B cell (primary cell): ENCODE data around the gene MAN1A1. TPM values are rescaled to one million over a fixed set of nuclear protein-coding genes. Genes with fewer than 3 reads are reported as not detected.

ENCODE experiments used
- ATAC-seq: fragments of 200-7000 bp; cut with Tn5 transposase; one replicate; pipeline ENCODE4 v1.10.0; 2021; ENCODE audit warnings: low read depth, mild to moderate bottlenecking, moderate number of reproducible peaks, moderate library complexity
- CTCF ChIA-PET: fragments of 350-600 bp; sonication (Branson Sonifier 250); formaldehyde crosslinking; loops from one replicate; lab custom pipeline; 2021; ENCODE audit warnings: antibody characterized with exemption, inconsistent platforms; lab: Charles Lee
- POLR2A ChIA-PET: fragments of 350-600 bp; sonication (Branson Sonifier 250); formaldehyde crosslinking; loops from one replicate; lab custom pipeline; 2021; ENCODE audit warnings: antibody characterized with exemption; lab: Charles Lee
- DNase-seq: peaks from one replicate; pipeline ENCODE4 v3.0.0; 2013
- H2AFZ ChIP-seq: 2 replicates; pipeline ENCODE4 v1.6.1; 2012; ENCODE audit warnings: mild to moderate bottlenecking, low read depth, low read length; ENCODE audit not compliant: insufficient read depth, poor library complexity, severe bottlenecking
- H3K27ac ChIP-seq, 2 donors: 1 replicate in 1 of 2; 2 replicates in 1 of 2; pipeline ENCODE4 v1.5.1; 2012 to 2013; ENCODE audit warnings: low read length in 2 of 2, mild to moderate bottlenecking in 2 of 2, moderate library complexity in 1 of 2
- H3K27me3 ChIP-seq, 4 experiments: fragments of 200-600 bp in 1 of 4; sonication (generic) in 1 of 4; replicated peaks in 1 of 4; 1 replicate in 2 of 4; 2 replicates in 2 of 4; pipeline versions ENCODE4 v1.6.1 to v1.7.0; 2013 to 2016; ENCODE audit warnings: low read length in 3 of 4, mild to moderate bottlenecking in 2 of 4, mixed read lengths in 1 of 4, moderate library complexity in 1 of 4; ENCODE audit not compliant: insufficient read depth in 4 of 4, control insufficient read depth in 3 of 4; ENCODE audit errors: control extremely low read depth in 1 of 4
- H3K36me3 ChIP-seq, 2 experiments: replicated peaks in 1 of 2; 1 replicate in 1 of 2; 2 replicates in 1 of 2; pipeline versions ENCODE4 v1.6.1 to v1.7.1; 2013; ENCODE audit warnings: low read length in 1 of 2; ENCODE audit not compliant: insufficient read depth in 2 of 2, control insufficient read depth in 1 of 2; ENCODE audit errors: control extremely low read depth in 1 of 2, extremely low read depth in 1 of 2
- H3K4me1 ChIP-seq, 2 donors: fragments of 200-600 bp in 1 of 2; sonication (generic) in 1 of 2; 1 replicate in 1 of 2; 2 replicates in 1 of 2; pipeline versions ENCODE4 v1.5.1 to v1.6.1; 2013 to 2017; ENCODE audit warnings: low read length in 2 of 2; ENCODE audit not compliant: control insufficient read depth in 2 of 2, insufficient read depth in 2 of 2
- H3K4me2 ChIP-seq: replicated peaks from 2 replicates; pipeline ENCODE3; 2012; ENCODE audit warnings: mild to moderate bottlenecking, low read depth, low read length; ENCODE audit not compliant: poor library complexity, severe bottlenecking
- H3K4me3 ChIP-seq, 5 experiments: fragments of 200-600 bp in 1 of 5; sonication (generic) in 1 of 5; 1 replicate in 3 of 5; 2 replicates in 2 of 5; pipeline versions ENCODE4 v1.5.1 to v1.7.0; 2011 to 2016; ENCODE audit warnings: low read length in 4 of 5, mild to moderate bottlenecking in 4 of 5, low read depth in 2 of 5, control low read depth in 1 of 5, moderate library complexity in 1 of 5; ENCODE audit not compliant: insufficient read depth in 1 of 5; ENCODE audit errors: control extremely low read depth in 1 of 5, extremely low read depth in 1 of 5
- H3K79me2 ChIP-seq: fragments of 200-600 bp; sonication (generic); one replicate; pipeline ENCODE4 v1.6.0; 2016; ENCODE audit warnings: low read length; ENCODE audit not compliant: control insufficient read depth, insufficient read depth
- H3K9ac ChIP-seq: fragments of 200-600 bp; sonication (generic); 2 replicates; pipeline ENCODE4 v1.6.1; 2017; ENCODE audit warnings: mild to moderate bottlenecking, low read length, moderate library complexity
- H3K9me3 ChIP-seq, 3 donors: one replicate each; pipeline versions ENCODE4 v1.6.1 to v1.7.1; 2013; ENCODE audit warnings: low read length in 2 of 3; ENCODE audit not compliant: control insufficient read depth in 2 of 3, insufficient read depth in 1 of 3; ENCODE audit errors: control extremely low read depth in 1 of 3
- H4K20me1 ChIP-seq: 2 replicates; pipeline ENCODE4 v1.6.0; 2012; ENCODE audit warnings: mild to moderate bottlenecking, low read length; ENCODE audit not compliant: insufficient read depth, control insufficient read depth, poor library complexity, severe bottlenecking
- H3K27ac Mint-ChIP-seq: one replicate; pipeline ENCODE4 v1.8.0; 2021; ENCODE audit warnings: mixed read lengths
- H3K27me3 Mint-ChIP-seq: one replicate; pipeline ENCODE4 v1.8.0; 2021; ENCODE audit warnings: mixed read lengths
- H3K4me1 Mint-ChIP-seq: one replicate; pipeline ENCODE4 v1.8.0; 2021; ENCODE audit warnings: mixed read lengths
- H3K4me3 Mint-ChIP-seq: one replicate; pipeline ENCODE4 v1.8.0; 2021; ENCODE audit warnings: mixed read lengths
- H3K9me3 Mint-ChIP-seq: one replicate; pipeline ENCODE4 v1.8.0; 2022; ENCODE audit warnings: mixed read lengths; ENCODE audit not compliant: insufficient read depth
- EZH2 ChIP-seq: IDR thresholded peaks from 2 replicates; pipeline ENCODE4 v1.6.1; 2012; ENCODE audit warnings: borderline replicate concordance, low read depth, mild to moderate bottlenecking, moderate library complexity, low read length; ENCODE audit not compliant: insufficient read depth, poor library complexity, severe bottlenecking
- WGBS: methylation state at CpG from one replicate; pipeline ENCODE4 v1.1.5; 2013; ENCODE audit warnings: missing lambda C conversion rate; ENCODE audit not compliant: insufficient coverage; 5-methylcytosine and 5-hydroxymethylcytosine counted together
- intact Hi-C: fragments of 100-400 bp; cut with micrococcal nuclease; formaldehyde crosslinking; loops from one replicate; pipeline ENCODE4 v1.10.0; 2022
- polyA plus RNA-seq: library from polyadenylated mRNA; depleted of rRNA; stranded (reverse); fragments of >200 nt; gene quantifications from 2 replicates; pipeline ENCODE4 v1.2.3, GENCODE V29; 2012
- total RNA-seq, 2 donors: library from RNA; stranded (reverse); fragments of 120-200 nt in 1 of 2; gene quantifications; 1 replicate in 1 of 2; 2 replicates in 1 of 2; pipeline versions ENCODE4 v1.2.3 to v1.2.4, GENCODE V29; 2013 to 2022
- TF ChIP-seq, protein P1 (sequence below): fragments of 200-600 bp; IDR thresholded peaks from one replicate; pipeline ENCODE4 v1.8.0; 2022; ENCODE audit warnings: antibody characterized with exemption, mild to moderate bottlenecking

The MAN1A1 gene
- total and polyA plus RNA-seq, 2 donors (not counting 1 experiment from before 2014, with no cell fraction given): 5.1 to 31.7 TPM

- Histone ChIP-seq H3K9me3 (no peaks in the 10 kb centered on the region), H3K27ac (no peak overlapping the region), H4K20me1 (no peaks in the 10 kb centered on the region), H3K27me3 (no peaks in the 10 kb centered on the region), H3K4me2 (no peak overlapping the region), H3K79me2 (no peaks in the 10 kb centered on the region), H2AFZ (no peak overlapping the region), H3K36me3 (no peaks in the 10 kb centered on the region), H3K4me3 (no peak overlapping the region), H3K9ac (no peak overlapping the region), H3K4me1 (no peaks in the 10 kb centered on the region)
- Mint-ChIP-seq H3K9me3 (no peaks in the 10 kb centered on the region), H3K27ac (no peak overlapping the region), H3K27me3 (peaks cover 7% of the 10 kb centered on the region), H3K4me1 (peaks cover under 1% of the 10 kb centered on the region), H3K4me3 (no peak overlapping the region)
- ATAC-seq (no peak), DNase-seq (no peak)
- 100% methylated on average over 3 of the region's 5 CpGs for whole genome bisulfite sequencing
- no peak for TF ChIP-seq EZH2
- ChIA-PET POLR2A (no interaction called here), CTCF (interaction anchor here (2.0 kb wide), 1 partner anchor 11 kb away, joined by 6 read pairs; no protein-coding TSS in a partner anchor)
- intact Hi-C loops: no loop called here
These were observed 206.9 kb downstream of the MAN1A1 start for GRCh38 chr6:119142637-119143036.

DNA sequence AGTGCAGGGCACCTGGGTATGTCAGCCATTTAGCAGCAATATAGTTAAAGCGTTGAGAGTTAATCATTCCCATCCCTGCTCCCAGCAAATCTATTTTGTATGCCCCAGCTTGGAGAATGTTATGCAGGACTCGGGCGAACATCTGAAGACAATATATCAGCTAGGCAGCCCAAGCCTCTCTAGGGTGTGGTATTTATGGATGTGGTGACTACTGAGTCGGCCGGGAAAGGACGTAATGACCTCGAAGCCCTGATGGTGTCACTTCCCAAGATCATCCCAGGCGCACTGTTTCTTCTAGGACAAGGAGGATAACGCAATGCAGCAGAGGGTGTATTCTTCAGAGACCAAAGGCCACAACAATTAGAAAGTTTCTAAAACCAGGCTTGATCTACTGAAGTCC lies 207.5 kb downstream of the MAN1A1 start:
- TF ChIP-seq, protein P1, sequence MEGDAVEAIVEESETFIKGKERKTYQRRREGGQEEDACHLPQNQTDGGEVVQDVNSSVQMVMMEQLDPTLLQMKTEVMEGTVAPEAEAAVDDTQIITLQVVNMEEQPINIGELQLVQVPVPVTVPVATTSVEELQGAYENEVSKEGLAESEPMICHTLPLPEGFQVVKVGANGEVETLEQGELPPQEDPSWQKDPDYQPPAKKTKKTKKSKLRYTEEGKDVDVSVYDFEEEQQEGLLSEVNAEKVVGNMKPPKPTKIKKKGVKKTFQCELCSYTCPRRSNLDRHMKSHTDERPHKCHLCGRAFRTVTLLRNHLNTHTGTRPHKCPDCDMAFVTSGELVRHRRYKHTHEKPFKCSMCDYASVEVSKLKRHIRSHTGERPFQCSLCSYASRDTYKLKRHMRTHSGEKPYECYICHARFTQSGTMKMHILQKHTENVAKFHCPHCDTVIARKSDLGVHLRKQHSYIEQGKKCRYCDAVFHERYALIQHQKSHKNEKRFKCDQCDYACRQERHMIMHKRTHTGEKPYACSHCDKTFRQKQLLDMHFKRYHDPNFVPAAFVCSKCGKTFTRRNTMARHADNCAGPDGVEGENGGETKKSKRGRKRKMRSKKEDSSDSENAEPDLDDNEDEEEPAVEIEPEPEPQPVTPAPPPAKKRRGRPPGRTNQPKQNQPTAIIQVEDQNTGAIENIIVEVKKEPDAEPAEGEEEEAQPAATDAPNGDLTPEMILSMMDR: no peak
- TF ChIP-seq EZH2: no peak
- Mint-ChIP-seq H3K4me1 (no peaks in the 10 kb centered on the region), H3K27ac (no peak overlapping the region), H3K4me3 (no peak overlapping the region), H3K27me3 (peaks cover 7% of the 10 kb centered on the region), H3K9me3 (no peaks in the 10 kb centered on the region)
- H3K36me3 ChIP-seq: no peaks in the 10 kb centered on the region
- no peaks in the 10 kb centered on the region for H3K4me1 ChIP-seq
- no peak overlapping the region for H3K9ac ChIP-seq
- no peak for DNase-seq
- no peaks in the 10 kb centered on the region for H3K9me3 ChIP-seq
- ATAC-seq: no peak
- H3K79me2 ChIP-seq: no peaks in the 10 kb centered on the region
- no peak overlapping the region for H3K4me3 ChIP-seq
- H3K27ac ChIP-seq: no peak overlapping the region
- intact Hi-C loops: no loop called here
- H2AFZ ChIP-seq: no peak overlapping the region
- WGBS: 93% methylated on average over 2 of the region's 9 CpGs
- H3K4me2 ChIP-seq: no peak overlapping the region
- POLR2A ChIA-PET: no interaction called here
- no peaks in the 10 kb centered on the region for H4K20me1 ChIP-seq
- CTCF ChIA-PET: interaction anchor here (2.0 kb wide), 1 partner anchor 11 kb away, joined by 6 read pairs; no protein-coding TSS in a partner anchor
- H3K27me3 ChIP-seq: no peaks in the 10 kb centered on the region
